ENCODE results near the gene TNNI2. TPM values are rescaled to one million over a fixed set of nuclear protein-coding genes. Genes with fewer than 3 reads are reported as not detected.

The TNNI2 gene
- polyA plus RNA-seq, 1 donor from 2014 or later: not detected

DNA sequence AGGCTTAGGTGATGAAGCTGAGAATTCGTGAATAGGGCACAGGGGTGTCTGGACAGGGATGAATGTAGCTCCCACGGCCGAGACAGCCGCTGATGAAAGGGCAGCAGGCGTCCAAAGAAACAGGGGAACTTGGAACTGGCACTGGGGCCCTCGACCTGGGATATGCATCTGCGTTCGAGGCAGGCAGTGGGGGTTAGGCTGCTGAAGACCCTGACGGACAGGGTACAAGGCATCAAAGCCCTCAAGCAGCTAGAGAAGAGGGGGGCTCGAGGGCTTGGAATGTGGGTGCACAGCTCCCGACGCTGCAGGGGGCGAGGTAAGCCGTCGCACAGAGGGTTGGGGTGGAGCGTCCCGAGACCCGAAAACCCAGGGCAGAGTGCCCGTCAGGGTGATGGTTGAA lies 10.8 kb upstream of the TNNI2 start:
- Histone ChIP-seq H3K9me3 (ENCODE audit: low read length) (no peaks in the 10 kb centered on the region), H3K9ac (ENCODE audit: low read length) (no peak overlapping the region), H3K36me3 (ENCODE audit: insufficient read depth, low read length) (no peaks in the 10 kb centered on the region), H3F3A (ENCODE audit: insufficient read depth, low read length, poor library complexity, severe bottlenecking) (no peaks in the 10 kb centered on the region), H3K27me3 (ENCODE audit: insufficient read depth, low read depth, low read length) (no peaks in the 10 kb centered on the region), H3K27ac (ENCODE audit: low read length) (no peak overlapping the region), H4K20me1 (ENCODE audit: insufficient read depth) (no peaks in the 10 kb centered on the region), H3K9me2 (ENCODE audit: insufficient read depth, low read length) (no peaks in the 10 kb centered on the region), H3K79me2 (replicated peaks; ENCODE audit: insufficient read depth, low read length) (no peaks in the 10 kb centered on the region), H2AFZ (ENCODE audit: low read depth, low read length) (no peak overlapping the region), H3K4me2 (ENCODE audit: low read length) (no peak overlapping the region), H3K4me3 (ENCODE audit: low read length) (no peak overlapping the region)
- TF ChIP-seq RAD21 (conservative IDR thresholded peaks at IDR 0.05): no peak
- TF ChIP-seq, protein P1, sequence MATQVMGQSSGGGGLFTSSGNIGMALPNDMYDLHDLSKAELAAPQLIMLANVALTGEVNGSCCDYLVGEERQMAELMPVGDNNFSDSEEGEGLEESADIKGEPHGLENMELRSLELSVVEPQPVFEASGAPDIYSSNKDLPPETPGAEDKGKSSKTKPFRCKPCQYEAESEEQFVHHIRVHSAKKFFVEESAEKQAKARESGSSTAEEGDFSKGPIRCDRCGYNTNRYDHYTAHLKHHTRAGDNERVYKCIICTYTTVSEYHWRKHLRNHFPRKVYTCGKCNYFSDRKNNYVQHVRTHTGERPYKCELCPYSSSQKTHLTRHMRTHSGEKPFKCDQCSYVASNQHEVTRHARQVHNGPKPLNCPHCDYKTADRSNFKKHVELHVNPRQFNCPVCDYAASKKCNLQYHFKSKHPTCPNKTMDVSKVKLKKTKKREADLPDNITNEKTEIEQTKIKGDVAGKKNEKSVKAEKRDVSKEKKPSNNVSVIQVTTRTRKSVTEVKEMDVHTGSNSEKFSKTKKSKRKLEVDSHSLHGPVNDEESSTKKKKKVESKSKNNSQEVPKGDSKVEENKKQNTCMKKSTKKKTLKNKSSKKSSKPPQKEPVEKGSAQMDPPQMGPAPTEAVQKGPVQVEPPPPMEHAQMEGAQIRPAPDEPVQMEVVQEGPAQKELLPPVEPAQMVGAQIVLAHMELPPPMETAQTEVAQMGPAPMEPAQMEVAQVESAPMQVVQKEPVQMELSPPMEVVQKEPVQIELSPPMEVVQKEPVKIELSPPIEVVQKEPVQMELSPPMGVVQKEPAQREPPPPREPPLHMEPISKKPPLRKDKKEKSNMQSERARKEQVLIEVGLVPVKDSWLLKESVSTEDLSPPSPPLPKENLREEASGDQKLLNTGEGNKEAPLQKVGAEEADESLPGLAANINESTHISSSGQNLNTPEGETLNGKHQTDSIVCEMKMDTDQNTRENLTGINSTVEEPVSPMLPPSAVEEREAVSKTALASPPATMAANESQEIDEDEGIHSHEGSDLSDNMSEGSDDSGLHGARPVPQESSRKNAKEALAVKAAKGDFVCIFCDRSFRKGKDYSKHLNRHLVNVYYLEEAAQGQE (IDR thresholded peaks at IDR 0.05; ENCODE audit: borderline replicate concordance): no peak
- TF ChIP-seq TAF1 (IDR thresholded peaks at IDR 0.05; ENCODE audit: low read depth): no peak

DNA sequence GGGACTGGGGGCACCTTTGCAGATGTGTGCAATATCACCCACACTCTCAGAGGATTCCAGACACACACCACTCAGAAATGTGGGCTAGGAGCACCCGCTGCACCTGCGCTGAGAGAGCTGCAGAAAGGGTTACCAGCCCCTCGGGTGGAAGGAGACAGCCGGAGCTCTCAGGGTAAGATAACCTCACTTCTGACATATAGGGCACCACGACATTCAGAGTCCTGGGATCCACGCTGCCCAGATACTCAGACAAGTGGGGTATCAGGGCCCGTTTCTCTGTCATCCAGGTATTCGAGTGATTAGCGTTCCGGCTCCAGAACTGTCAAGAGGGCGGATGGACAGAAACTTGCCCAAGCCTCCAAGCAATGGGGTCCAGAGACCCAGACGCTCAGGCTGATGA lies 10.2 kb upstream of the TNNI2 start:
- TF ChIP-seq MXI1 (conservative IDR thresholded peaks at IDR 0.05; ENCODE audit: poor library complexity, severe bottlenecking): no peak
- TF ChIP-seq RAD21 (conservative IDR thresholded peaks at IDR 0.05): no peak
- TF ChIP-seq, protein P2, sequence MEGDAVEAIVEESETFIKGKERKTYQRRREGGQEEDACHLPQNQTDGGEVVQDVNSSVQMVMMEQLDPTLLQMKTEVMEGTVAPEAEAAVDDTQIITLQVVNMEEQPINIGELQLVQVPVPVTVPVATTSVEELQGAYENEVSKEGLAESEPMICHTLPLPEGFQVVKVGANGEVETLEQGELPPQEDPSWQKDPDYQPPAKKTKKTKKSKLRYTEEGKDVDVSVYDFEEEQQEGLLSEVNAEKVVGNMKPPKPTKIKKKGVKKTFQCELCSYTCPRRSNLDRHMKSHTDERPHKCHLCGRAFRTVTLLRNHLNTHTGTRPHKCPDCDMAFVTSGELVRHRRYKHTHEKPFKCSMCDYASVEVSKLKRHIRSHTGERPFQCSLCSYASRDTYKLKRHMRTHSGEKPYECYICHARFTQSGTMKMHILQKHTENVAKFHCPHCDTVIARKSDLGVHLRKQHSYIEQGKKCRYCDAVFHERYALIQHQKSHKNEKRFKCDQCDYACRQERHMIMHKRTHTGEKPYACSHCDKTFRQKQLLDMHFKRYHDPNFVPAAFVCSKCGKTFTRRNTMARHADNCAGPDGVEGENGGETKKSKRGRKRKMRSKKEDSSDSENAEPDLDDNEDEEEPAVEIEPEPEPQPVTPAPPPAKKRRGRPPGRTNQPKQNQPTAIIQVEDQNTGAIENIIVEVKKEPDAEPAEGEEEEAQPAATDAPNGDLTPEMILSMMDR (IDR thresholded peaks at IDR 0.05; ENCODE audit: poor library complexity, severe bottlenecking): no peak
- Histone ChIP-seq H3K9ac (ENCODE audit: low read length) (no peak overlapping the region), H4K20me1 (ENCODE audit: insufficient read depth) (no peaks in the 10 kb centered on the region), H2AFZ (ENCODE audit: low read depth, low read length) (no peak overlapping the region), H3K4me3 (ENCODE audit: low read length) (no peak overlapping the region), H3K27ac (ENCODE audit: low read length) (no peak overlapping the region), H3K36me3 (ENCODE audit: insufficient read depth, low read length) (no peaks in the 10 kb centered on the region), H3K79me2 (replicated peaks; ENCODE audit: insufficient read depth, low read length) (no peaks in the 10 kb centered on the region), H3F3A (ENCODE audit: insufficient read depth, low read length, poor library complexity, severe bottlenecking) (no peaks in the 10 kb centered on the region), H3K9me2 (ENCODE audit: insufficient read depth, low read length) (no peaks in the 10 kb centered on the region), H3K9me3 (ENCODE audit: low read length) (no peaks in the 10 kb centered on the region), H3K27me3 (ENCODE audit: insufficient read depth, low read depth, low read length) (no peaks in the 10 kb centered on the region), H3K4me2 (ENCODE audit: low read length) (no peak overlapping the region)

DNA sequence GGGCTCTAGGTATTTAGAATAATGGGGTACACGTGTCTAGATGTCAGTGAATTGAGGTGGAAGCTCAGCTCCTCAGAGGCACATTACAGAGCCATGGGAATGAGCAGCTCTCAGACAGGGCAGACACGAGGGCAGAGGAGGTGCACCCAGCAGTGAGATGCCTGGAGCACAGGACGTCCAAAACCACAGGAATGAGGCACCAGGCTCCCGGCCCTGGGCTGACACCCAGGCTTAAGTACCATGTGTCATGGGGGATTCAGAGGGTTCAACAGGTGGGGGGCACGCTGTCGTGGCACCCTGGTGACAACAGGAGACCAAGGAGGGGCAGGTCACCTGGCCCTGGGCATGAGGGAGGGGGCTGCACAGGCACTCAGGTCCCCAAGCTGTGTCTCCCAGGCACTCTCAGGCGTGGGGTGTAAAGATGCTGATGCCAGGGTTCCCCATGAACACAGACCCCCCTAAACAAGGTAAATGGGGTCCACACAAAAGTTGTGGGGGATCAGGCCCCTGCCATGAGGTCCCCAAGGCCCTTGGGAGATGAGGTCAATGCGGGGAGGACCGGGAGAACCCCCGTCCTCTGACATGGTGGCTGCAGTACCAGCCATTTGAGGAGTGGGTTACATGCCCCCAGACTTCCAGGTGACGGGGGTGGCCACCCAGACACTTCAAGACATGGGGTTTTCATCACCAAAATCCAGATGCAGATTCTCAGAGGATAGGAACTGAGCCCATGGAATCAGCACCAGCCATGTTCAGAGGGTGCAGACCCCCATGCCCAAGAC lies 9.6 kb upstream of the TNNI2 start:
- Histone ChIP-seq H3K36me3 (ENCODE audit: insufficient read depth, low read length) (no peaks in the 10 kb centered on the region), H3K27ac (ENCODE audit: low read length) (no peak overlapping the region), H3K4me3 (ENCODE audit: low read length) (no peak overlapping the region), H2AFZ (ENCODE audit: low read depth, low read length) (no peak overlapping the region), H3K9ac (ENCODE audit: low read length) (no peak overlapping the region), H3F3A (ENCODE audit: insufficient read depth, low read length, poor library complexity, severe bottlenecking) (no peaks in the 10 kb centered on the region), H4K20me1 (ENCODE audit: insufficient read depth) (no peaks in the 10 kb centered on the region), H3K79me2 (replicated peaks; ENCODE audit: insufficient read depth, low read length) (no peaks in the 10 kb centered on the region), H3K27me3 (ENCODE audit: insufficient read depth, low read depth, low read length) (no peaks in the 10 kb centered on the region), H3K9me2 (ENCODE audit: insufficient read depth, low read length) (no peaks in the 10 kb centered on the region), H3K4me2 (ENCODE audit: low read length) (no peak overlapping the region), H3K9me3 (ENCODE audit: low read length) (no peaks in the 10 kb centered on the region)
- TF ChIP-seq, protein P2 (IDR thresholded peaks at IDR 0.05; ENCODE audit: poor library complexity, severe bottlenecking): no peak
- TF ChIP-seq POLR2AphosphoS5 (IDR thresholded peaks at IDR 0.05): no peak
- TF ChIP-seq, protein P1 (IDR thresholded peaks at IDR 0.05; ENCODE audit: borderline replicate concordance): no peak
- TF ChIP-seq TAF1 (IDR thresholded peaks at IDR 0.05; ENCODE audit: low read depth): no peak
- no peak for TF ChIP-seq MXI1 (conservative IDR thresholded peaks at IDR 0.05; ENCODE audit: poor library complexity, severe bottlenecking)
- TF ChIP-seq SMC3 (conservative IDR thresholded peaks at IDR 0.05; ENCODE audit: poor library complexity): no peak
- no peak for TF ChIP-seq EP300 (conservative IDR thresholded peaks at IDR 0.05; ENCODE audit: poor library complexity, severe bottlenecking)
- no peak for TF ChIP-seq RAD21 (conservative IDR thresholded peaks at IDR 0.05)
- no peak for TF ChIP-seq EZH2 (IDR thresholded peaks at IDR 0.05; ENCODE audit: borderline replicate concordance, insufficient read depth, low read length, poor library complexity, severe bottlenecking)
